NCI-H128 (cell line): ENCODE measurements around the gene IFI30.
A peak's percentile ranks its signal among the peaks of the same experiment; 100 is the strongest.

ENCODE experiments used
- DNase-seq: peaks from one replicate; lab custom pipeline; 2025; ENCODE audit not compliant: unreplicated experiment; lab: John Stamatoyannopoulos, UW

IFI30 gene

DNA sequence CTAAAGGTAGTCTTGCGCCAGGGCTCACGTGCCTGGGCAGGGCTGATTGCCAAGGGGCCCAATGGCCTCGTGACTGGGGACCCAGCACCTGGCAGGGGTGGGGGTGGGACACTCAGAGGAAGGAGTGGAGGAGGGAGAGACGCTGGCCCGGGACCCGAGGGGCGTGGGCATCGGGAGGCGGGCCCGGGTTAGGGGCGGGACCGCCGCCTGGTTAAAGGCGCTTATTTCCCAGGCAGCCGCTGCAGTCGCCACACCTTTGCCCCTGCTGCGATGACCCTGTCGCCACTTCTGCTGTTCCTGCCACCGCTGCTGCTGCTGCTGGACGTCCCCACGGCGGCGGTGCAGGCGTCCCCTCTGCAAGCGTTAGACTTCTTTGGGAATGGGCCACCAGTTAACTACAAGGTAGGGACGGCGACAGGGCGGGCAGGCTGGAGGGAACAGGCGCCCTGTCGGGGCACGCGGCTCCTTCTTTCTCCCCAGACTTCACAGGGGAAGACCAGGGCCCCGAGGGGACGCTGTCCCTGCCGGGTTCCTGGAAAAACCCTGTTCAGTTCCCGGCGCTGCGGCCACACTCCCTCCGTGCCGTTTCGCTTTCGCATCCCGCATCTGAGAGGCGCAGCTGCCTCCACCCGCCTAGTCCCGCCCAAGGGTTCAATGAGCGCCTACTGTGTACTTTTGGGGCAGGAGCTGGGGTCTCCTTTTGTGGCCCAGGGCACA, at the start of gene IFI30:
Gene IFI30 (plus strand): TSS at position 242 of the 717 bp plus-strand sequence. CDS start 29 bp downstream, at position 271.
- peak; percentile 56 for DNase-seq

DNA sequence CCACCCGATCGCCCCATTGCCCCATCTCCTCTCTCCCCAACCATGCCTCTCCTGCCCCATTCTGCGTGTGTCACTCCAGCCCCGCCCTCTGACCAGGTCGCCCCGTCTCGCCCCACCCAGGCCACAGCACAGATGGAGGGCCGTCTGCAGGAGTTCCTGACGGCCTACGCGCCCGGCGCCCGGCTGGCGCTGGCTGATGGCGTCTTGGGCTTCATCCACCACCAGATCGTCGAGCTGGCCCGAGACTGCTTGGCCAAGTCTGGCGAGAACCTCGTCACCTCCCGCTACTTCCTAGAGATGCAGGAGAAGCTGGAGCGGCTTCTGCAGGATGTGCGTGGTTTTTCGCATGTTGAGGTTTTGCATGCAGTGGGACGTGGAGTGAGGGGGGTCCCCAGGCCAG, 49.8 kb upstream of the IFI30 start:
- DNase-seq, result no peak

DNA sequence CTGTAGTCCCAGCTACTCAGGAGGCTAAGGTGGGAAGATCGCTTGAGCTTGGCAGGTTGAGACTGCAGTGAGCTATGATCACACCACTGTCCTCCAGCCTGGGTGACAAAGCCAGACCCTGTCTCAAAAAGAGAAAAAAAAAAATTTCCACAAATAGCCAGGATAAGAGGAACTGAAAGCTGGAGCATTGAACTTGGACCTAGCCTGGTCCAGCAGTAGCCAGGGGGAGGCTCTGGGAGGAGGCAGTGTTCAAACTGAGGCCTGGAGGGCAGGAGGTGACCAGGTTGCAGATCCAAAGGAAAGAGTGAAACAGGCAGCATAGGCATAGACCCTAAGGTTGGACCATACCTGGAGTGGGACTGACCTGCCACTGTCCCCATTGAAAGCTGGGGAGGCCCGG, 47.5 kb upstream of the IFI30 start:
- DNase-seq, result no peak

DNA sequence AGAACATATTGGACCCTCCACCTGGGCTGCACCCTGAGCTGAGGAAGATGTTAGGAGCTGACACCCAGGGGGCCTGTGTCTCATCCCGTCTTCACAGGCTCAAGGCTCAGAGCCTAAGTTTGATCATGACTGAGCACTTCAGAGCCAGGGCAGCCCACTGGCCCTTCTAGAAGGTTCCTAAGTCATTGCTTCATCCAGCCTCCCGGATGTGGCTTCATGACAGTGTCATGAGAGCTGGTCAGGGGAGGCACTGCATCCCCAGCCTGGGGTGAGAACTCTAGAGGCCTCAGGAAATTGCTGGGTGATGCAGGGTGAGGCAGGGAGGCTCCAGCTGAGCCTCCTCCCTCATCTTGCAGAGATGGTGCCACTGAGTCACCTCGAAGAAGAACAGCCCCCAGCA, 45.6 kb upstream of the IFI30 start:
- DNase-seq, result no peak

DNA sequence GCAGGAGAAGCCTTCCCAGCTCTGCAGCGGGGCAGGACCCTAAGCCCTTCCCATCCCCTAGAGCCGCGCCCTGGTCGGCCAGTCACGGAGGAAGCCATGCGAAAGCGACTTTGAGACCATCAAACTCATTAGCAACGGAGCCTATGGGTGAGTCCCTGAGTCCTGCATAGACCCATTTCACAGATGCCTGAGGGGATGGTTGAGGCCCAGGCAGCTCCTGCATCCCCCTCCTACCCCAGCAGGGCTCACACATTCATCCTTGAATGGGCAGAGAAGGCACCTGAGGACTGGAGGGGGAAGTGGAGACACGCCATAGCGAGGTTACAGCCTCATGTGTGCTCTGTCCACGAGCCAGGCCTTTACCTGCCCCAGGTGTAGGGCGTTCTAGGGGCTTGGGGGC, 44.8 kb upstream of the IFI30 start:
- no peak for DNase-seq

DNA sequence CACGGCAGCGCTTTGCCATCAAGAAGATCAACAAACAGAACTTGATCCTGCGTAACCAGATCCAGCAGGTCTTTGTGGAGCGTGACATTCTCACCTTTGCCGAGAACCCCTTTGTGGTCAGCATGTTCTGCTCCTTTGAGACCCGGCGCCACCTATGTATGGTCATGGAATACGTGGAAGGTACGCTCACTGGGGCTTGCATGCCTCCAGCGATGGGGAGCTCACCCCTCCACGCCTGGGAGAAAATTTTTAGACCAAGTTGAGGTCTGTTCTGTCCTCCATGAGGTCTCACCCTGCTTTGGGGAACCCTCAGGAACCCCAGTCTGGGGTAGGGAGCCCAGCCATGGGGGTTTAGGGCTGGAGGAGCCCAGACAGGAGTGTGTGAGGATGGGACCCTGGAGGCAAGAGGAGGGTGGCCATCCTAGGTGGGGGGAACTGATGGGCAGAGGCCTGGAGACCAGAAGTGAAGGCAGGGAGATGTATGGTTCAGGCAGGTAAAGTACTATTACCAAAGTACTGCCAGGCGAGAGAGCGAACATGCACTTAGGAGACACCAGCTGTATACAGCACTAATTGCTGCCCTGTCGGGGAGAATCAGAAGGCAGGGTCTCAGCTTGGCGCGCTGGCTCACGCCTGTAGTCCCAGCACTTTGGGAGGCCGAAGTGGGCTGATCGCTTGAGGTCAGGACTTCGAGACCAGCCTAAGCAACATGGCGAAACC, 42.9 kb upstream of the IFI30 start:
- no peak for DNase-seq

DNA sequence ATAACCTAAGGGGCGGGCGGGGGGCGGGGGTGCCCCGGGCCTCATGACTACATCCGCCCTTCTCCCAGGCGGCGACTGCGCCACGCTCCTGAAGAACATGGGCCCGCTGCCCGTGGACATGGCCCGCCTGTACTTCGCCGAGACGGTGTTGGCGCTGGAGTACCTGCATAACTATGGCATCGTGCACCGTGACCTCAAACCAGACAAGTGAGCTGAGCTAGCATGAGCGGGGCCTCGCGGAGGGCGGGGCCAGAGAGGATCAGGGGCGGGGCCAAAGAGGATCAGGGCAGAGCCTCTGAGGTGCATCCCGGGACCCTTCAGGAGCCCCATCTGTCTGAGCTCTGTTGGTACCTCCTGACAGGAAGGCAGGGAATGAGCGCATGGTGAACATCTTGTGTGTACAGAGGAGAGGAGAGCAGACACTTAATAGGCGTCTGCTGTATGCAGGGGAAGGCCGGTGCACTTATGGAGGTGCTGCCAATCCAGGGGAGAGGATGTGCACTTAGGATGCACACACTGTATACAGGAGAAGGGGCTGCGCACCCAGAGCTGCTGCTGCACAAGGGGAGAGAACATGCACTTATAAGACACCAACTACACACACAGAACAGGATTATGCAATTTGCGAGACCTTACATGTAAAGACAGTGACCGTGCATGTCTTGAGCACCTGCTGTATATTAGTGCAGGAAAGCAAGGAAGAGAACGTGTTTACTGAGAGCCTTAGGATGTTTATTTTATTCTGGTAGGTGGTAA, 41.6 kb upstream of the IFI30 start:
- DNase-seq, result no peak

DNA sequence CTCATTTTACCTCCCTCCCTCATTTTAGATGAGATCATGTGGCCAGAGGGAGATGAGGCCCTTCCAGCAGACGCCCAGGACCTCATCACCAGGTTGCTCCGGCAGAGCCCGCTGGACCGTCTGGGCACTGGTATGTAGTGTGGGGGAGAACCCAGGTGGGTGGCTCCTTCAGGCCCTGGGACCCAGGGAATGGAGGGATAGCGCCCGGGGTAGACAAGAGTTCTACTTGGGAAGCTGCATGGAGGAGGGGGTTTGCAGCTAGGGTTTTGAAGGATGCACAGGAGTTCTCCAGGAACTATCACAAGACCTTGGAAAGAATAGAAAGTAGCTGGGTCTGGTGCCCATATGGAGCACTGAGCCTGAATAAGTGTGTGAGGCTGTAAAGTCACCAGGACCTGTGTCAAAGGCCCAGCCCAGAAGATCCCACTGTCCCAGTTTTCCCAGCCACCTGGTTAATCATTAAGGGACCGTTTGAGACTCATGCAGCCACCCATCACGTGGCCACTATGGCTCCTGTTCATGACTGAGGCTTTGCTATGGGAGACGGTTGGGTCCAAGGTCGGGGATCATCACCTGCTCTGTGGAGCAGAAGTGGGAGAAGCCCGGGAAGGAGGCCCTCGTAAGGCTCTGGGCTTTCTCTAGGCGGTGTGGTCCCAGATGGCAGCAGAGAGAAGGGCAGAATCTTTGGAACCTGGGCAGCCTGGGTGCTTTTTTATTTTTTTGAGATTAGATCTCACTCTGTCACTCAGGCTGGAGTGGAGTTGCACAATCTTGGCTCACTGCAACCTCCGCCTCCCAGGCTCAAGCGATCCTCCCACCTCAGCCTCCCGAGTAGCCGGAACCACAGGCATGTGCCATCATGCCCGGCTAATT, 37.7 kb upstream of the IFI30 start:
- no peak for DNase-seq

DNA sequence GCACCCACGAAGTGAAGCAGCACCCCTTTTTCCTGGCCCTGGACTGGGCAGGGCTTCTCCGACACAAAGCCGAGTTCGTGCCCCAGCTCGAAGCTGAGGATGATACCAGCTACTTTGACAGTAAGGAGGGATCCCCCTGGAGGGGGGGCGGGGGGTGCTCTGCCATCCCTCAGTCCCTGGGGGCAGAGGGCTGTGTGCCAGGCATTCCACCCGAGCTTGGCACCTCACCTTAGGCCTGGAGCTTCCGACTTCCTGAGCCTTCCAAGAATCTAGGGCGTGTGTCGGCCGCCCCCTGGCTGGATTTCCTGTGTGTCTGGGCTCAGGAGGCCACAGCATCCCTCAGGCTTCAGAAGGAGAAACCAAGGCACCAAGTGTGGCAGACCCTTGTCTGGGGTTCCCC, 36.4 kb upstream of the IFI30 start:
- no peak for DNase-seq

DNA sequence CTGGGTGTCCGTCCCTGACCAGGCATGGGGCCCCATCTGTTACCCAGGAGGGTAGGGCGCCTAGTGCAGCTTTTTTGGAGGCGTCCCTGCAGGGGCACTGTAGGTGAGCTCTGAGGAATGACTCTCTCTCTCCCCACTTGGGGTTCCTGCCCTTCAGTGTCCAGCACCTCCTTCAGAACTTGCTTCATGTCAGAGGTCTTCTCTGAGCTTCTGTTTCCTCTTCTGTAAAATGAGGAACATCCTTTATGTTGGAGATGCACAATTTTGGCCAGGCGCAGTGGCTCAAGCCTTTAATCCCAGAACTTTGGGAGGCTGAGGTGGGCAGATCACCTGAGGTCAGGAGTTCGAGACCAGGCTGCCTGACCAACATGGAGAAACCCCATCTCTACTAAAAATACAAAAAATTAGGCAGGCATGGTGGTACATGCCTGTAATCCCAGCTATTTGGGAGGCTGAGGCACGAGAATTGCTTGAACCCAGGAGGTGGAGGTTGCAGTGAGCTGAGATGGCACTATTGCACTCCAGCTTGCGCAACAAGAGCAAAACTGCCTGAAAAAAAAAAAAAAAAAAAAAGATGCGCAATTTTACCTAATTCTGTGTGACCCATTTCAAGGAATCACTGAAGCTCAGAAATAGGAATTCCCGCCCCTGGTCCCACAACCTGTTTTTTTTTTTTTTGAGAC, 35.8 kb upstream of the IFI30 start:
- DNase-seq, result no peak

DNA sequence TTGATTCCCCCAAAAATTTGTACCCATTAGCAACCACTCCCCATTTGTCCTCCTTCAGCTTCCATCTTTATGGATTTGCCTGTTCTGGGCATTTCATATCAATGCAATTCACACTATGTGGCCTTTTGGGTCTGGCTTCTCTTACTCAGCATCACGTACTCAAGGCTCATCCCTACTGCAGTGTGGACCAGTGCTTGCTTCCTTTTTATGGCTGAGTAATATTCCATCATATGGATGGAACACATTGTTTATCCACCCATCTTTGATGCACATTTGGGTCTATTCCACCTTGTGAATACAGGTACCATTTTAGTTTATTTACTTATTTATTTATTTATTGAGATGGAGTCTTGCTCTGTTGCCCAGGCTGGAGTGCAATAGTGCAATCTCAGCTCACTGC, 33.1 kb upstream of the IFI30 start:
- no peak for DNase-seq

DNA sequence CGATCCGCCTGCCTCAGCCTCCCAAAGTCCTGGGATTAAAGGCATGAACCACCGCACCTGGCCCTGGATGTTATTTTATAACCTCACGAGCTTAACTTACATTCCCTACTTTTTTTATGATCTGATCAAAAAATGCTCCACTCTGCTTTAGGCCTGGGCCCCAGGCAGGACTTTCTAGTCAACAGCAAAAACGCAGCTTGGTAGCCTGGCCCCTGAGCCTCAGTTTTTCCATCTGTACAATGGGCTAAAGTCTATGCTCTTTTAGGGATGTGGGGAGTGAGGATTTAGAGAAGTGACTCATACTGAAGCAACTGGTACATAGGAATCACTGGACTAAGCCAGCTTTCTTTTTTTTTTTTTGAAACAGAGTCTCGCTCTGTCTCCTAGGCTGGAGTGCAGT, 32.6 kb upstream of the IFI30 start:
- no peak for DNase-seq

DNA sequence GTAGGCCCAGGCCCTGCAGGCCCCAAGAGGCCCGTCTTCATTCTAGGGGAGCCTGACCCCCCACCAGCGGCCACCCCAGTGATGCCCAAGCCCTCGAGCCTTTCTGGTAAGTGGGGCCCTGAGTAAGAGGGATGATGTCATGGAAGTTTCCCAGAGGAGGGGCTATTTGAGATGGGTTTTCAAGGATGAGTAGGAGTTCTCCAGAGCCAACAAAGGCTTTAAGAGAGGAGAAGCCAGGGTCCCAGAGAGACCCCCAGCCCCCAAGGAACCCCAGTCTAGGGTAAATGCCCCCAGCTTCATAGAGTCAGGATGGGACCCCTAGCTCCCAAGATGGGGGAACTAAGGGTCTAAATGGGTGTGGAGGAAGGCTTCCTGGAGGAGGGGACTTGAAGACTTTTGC, 29.7 kb upstream of the IFI30 start:
- DNase-seq, result no peak

DNA sequence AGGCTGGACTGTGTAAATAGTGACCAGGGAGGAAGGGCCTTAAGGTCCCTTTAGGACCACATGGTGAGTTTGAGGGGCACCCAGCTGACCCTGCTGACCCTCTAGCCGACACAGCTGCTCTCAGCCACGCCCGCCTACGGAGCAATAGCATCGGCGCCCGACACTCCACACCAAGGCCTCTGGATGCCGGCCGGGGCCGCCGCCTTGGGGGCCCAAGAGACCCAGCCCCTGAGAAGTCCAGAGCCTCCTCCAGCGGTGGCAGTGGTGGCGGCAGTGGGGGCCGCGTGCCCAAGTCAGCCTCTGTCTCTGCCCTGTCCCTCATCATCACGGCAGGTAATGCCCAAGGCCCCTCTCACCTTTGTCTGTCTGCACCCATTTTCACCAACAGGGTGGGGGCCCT, 29.3 kb upstream of the IFI30 start:
- no peak for DNase-seq

DNA sequence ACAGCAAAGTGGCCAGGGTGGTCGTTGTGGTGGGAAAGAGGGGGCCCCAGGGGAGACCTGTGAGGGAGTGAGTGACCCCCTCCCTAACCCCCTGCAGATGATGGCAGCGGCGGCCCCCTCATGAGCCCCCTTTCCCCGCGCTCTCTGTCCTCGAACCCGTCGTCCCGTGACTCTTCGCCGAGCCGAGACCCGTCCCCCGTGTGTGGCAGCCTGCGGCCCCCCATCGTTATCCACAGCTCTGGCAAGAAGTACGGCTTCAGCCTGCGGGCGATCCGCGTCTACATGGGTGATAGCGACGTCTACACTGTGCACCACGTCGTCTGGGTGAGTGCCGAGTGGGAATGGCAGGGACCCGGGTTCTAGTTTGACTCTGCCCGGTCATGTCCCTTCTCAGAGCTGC, 28.7 kb upstream of the IFI30 start:
- DNase-seq, result no peak

DNA sequence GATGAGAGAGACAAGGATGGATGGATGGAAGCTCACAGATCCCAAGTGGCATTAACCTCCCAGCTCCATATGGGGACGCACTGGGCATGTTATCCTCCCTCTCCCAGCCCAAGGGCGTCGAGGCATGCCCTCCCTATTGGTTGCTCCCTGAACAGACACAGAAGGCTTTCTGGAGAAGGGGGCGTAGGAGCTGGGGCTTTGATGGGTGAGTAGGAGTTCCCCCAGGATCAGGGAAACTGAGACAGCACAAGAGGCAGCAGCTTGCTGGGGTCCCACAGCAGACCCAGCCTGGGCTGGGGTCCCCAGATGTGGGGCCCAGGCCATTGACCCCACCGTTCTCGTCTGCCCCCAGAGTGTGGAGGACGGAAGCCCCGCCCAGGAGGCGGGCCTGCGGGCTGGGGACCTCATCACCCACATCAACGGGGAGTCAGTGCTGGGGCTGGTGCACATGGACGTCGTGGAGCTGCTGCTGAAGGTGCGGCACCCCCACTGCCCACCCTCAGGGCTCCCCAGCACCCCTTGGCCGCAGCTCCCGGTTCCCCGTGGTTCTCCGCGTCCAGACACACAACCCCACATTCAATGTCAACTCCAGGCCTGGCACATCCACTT, 28.1 kb upstream of the IFI30 start:
- no peak for DNase-seq

DNA sequence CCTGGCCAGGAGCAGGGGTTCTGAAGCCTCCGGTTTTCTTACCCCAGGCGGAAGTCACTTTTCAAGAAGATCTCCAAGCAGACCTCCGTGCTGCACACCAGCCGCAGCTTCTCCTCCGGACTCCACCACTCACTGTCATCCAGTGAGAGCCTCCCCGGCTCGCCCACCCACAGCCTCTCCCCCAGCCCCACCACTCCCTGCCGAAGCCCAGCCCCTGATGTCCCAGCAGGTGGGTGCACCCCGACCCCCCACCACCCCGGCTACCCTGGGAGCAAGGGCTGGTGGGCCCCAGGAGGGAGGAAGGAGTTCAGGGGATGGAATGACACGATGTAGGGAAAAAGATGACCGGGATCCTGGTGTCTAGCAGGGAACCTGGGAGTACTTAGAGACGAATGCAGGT, 26.2 kb upstream of the IFI30 start:
- DNase-seq, result no peak

DNA sequence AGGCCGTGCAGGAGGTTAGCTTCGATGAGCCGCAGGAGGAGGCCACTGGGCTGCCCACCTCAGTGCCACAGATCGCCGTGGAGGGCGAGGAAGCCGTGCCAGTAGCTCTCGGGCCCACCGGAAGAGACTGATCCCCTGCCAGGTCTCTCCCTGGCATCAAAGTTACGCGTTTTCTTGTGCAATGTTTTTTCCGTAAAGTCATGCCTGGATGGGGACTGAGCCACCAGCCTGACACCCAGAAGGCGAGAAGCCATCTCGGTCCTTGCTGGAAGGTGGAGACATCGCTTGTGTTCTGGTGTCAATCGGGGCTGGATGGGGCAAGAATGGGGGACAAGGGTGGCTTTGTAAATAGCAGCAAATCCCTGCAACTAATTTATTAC, 24.0 kb upstream of the IFI30 start:
- DNase-seq, result no peak

DNA sequence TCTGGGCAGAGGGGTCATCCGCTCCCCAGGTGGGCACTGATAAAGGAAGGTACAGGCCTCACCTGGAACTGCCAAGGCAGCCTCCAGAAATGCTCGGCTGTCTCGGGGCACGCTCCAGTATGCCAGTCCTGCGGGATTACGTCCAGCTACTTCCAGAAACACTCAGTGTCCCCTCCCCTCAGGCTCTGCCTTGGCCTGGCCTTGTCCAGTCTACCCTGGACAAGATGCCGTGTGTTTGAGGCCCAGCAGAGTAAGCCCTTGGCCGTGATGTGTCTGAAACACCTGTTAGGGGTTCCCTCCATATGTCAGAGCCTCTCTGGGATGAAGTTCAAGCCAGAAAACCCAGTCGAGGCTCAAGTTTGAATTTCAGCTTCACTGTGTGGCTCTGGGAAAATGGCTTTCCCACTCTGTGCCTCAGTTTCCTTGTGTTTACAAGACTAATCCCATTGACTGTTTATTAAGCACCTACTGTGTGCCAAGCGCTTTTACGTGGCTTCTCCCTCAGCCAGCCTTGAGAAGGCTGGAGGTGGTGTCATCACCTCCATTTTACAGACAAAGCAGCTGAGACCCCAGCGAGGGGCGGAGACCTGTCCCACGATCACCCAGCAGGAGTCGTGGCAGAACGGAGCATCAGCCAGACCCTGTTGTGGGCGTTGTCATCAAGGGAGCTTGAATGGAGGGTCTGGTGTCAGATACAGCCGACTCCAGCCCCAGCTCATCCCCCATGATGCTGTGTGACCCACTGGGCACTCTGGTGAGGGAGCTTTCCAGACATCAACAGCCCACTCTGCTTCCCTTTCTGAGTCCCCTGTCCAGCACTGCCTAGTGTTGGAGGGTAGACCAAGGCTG, 22.6 kb upstream of the IFI30 start:
- DNase-seq, result no peak
